Epithelial cell of alveolus of lung (primary cell): Measurements from ENCODE around the gene PPP1R9A. TPM values are rescaled to one million over a fixed set of nuclear protein-coding genes. Genes with fewer than 3 reads are reported as not detected.

Experiments used
- total RNA-seq: library from RNA; depleted of rRNA; stranded (reverse); fragments of >200 nt; gene quantifications from 2 replicates; pipeline ENCODE4 v1.2.1, GENCODE V29; 2015

The PPP1R9A gene
- total RNA-seq = 0.24 and 0.26 TPM in 2 replicates

DNA sequence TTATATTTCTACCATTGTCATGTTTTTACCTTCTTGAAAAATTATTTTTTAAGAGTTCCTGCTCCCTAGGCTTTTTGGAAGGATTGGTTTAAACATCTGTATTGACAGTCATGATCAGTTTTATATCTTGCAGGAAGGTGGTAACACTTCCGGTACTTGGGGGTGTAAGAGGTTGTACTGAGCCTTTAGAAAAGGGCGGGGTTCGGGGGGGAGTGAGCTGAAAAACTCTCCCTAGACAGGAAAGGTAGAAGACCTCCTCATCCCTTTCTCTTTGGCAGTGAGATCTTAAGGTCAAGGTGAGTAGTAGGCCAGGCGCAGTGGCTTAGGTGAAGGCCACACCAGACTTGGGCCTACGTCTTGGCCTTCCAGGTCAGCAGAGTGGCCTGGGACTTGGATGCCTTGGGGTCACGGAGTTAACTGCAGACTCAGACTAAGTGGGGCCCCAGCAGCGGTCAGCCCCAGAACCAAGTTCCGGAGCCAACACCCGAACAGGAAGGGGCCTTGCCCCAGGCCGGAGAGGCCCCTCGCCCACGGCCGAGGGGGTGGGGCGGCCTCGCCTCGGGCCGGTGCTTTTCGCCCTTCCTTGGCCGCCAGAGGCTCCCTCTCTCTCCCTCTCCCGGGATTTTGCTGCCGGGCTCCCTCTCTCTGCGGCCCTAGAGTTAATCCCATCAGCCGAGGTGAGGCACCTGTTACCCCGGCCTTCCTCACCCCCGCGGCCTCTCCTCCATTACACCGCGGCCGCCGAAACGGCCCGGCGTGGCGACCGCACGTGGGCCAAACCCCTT is at the start of gene PPP1R9A:
Gene PPP1R9A (plus strand): TSS at position 569 of the 785 bp plus-strand sequence. CDS start 2,520 bp downstream, outside the sequence.

GRCh38 chr7:95324431-95324830 is 417.0 kb downstream of the PPP1R9A start, which contains the start of gene PON1:
TSS of gene PON1 (minus strand) at chr7:95324532. CDS start at chr7:95324475, 57 bp downstream.

